Neural progenitor cell (in vitro differentiated cells): ENCODE data around the gene RANBP1.

Experiments
- CTCF ChIP-seq: fragments of 200-600 bp; sonication (generic); IDR thresholded peaks from 2 replicates; pipeline ENCODE4 v1.5.1; 2017; ENCODE audit warnings: antibody characterized with exemption, mild to moderate bottlenecking
- EZH2 ChIP-seq: fragments of 200-600 bp; sonication (generic); IDR thresholded peaks from 2 replicates; pipeline ENCODE4 v1.6.1; 2017; ENCODE audit warnings: antibody characterized with exemption, mild to moderate bottlenecking, moderate library complexity

- no peak for TF ChIP-seq CTCF
- TF ChIP-seq EZH2 = no peak
Observed at GRCh38 chr22:20096574-20097420, 19.1 kb upstream of the RANBP1 start.
